Psoas muscle (tissue), 8 donors: Measurements from ENCODE around the gene RFPL1. TPM values are rescaled to one million over a fixed set of nuclear protein-coding genes. Genes with fewer than 3 reads are reported as not detected.

ENCODE experiments used
- ATAC-seq, 4 donors: fragments of 200-7000 bp; cut with Tn5 transposase; one replicate each; pipeline ENCODE4 v1.9.1; 2020; ENCODE audit warnings: moderate library complexity in 3 of 4, mild to moderate bottlenecking in 2 of 4
- DNase-seq, 2 donors: peaks; one replicate each; pipeline ENCODE4 v3.0.0-alpha.2; 2020
- H3K27ac ChIP-seq: fragments of 200-600 bp; one replicate; pipeline ENCODE4 v1.8.0; 2022
- H3K27me3 ChIP-seq, 3 donors: fragments of 200-600 bp in 1 of 3; one replicate each; pipeline versions ENCODE4 v1.6.1 to v1.8.0; 2013 to 2022; ENCODE audit warnings: low read length in 2 of 3, mild to moderate bottlenecking in 2 of 3, moderate library complexity in 1 of 3; ENCODE audit not compliant: insufficient read depth in 3 of 3
- H3K36me3 ChIP-seq, 2 donors: fragments of 200-600 bp in 1 of 2; one replicate each; pipeline versions ENCODE4 v1.6.1 to v1.8.0; 2013 to 2022; ENCODE audit warnings: low read depth in 1 of 2, mild to moderate bottlenecking in 1 of 2, moderate library complexity in 1 of 2; ENCODE audit not compliant: insufficient read depth in 1 of 2
- H3K4me1 ChIP-seq: fragments of 200-600 bp; one replicate; pipeline ENCODE4 v1.8.0; 2022
- H3K4me3 ChIP-seq: fragments of 200-600 bp; one replicate; pipeline ENCODE4 v1.8.0; 2022; ENCODE audit warnings: mild to moderate bottlenecking
- H3K9me3 ChIP-seq: fragments of 200-600 bp; one replicate; pipeline ENCODE4 v1.8.0; 2022
- CTCF ChIP-seq: fragments of 200-600 bp; IDR thresholded peaks from one replicate; pipeline ENCODE4 v1.8.0; 2022; ENCODE audit warnings: antibody characterized with exemption
- WGBS, 3 donors: extraction: QIAGEN DNeasy Blood & Tissue Kit; methylation state at CpG; one replicate each; pipeline versions ENCODE4 v1.1.6 to v1.1.7; 2013; 5-methylcytosine and 5-hydroxymethylcytosine counted together
- intact Hi-C, 2 donors: fragments of 100-400 bp; cut with DNase I; formaldehyde crosslinking; loops; one replicate each; pipeline versions ENCODE4 v1.11.0 to v1.14.2; 2022
- polyA plus RNA-seq, 3 donors: library from polyadenylated mRNA; stranded (reverse); fragments of 200-250 nt; gene quantifications; one replicate each; pipeline ENCODE4 v1.2.3, GENCODE V29; 2013
- total RNA-seq, 4 donors: library from RNA; stranded (reverse); fragmentation: NEBNext Ultra II Directional in 2 of 4; extraction: Animal tissue kit (Norgen Biotek cat#: 25700) in 2 of 4; gene quantifications; one replicate each; pipeline versions ENCODE4 v1.2.1 to v1.2.4, GENCODE V29; 2021 to 2023
- donor health status: healthy with polysubstance abuse.
- donor health status: DM: no; HTN: no; CAD: no; lungs with moderate emphysema.
- donor health status: Bipolar disorder and iron deficiency.
- donor health status: healthy.
- donor health status: DM: yes; HTN: yes; CAD: no.
- donor health status: DM: no; HTN: no; CAD: no.
- donor health status: DM: no; HTN: no; CAD: no.
- donor health status: DM: yes; HTN: yes; CAD: no.

RFPL1 gene
- total and polyA plus RNA-seq, 7 donors, result not detected

GRCh38 chr22:29470159-29470855 is 31.9 kb downstream of the RFPL1 start:
- DNase-seq (peak; percentile 52 to 82), ATAC-seq (peak in 3 of 4 donors; percentile 69 to 74 (median 69))
- Histone ChIP-seq H3K4me1 (peaks cover 4% of the 10 kb centered on the region), H3K36me3 (no peaks in the 10 kb centered on the region), H3K9me3 (no peaks in the 10 kb centered on the region), H3K4me3 (no peak overlapping the region), H3K27ac (no peak overlapping the region), H3K27me3 (peaks cover 0 to 55% (median 10%) of the 10 kb centered on the region in 3 donors)
- peak; percentile 55 for TF ChIP-seq CTCF
- 14 to 18% (median 17%) methylated on average over 51 to 54 of the region's 54 CpGs for WGBS, 3 donors
- intact Hi-C loops, result no loop called here

- intact Hi-C loops, result no loop called here
- Histone ChIP-seq H3K27ac (no peak overlapping the region), H3K4me1 (peaks cover 4% of the 10 kb centered on the region), H3K4me3 (no peak overlapping the region), H3K27me3 (peaks cover 0 to 70% (median 5%) of the 10 kb centered on the region in 3 donors), H3K36me3 (no peaks in the 10 kb centered on the region), H3K9me3 (no peaks in the 10 kb centered on the region)
- TF ChIP-seq CTCF, result no peak
- ATAC-seq, result no peak
- 28 to 36% (median 30%) methylated on average over 5 of the region's 5 CpGs for WGBS, 3 donors
- DNase-seq, result no peak
These were observed 34.6 kb downstream of the RFPL1 start for GRCh38 chr22:29473001-29473400.

GRCh38 chr22:29475550-29475949 is 37.2 kb downstream of the RFPL1 start:
- intact Hi-C loops, result no loop called here
- Histone ChIP-seq H3K4me3 (no peak overlapping the region), H3K4me1 (peaks cover 7% of the 10 kb centered on the region), H3K27ac (no peak overlapping the region), H3K36me3 (no peaks in the 10 kb centered on the region), H3K9me3 (no peaks in the 10 kb centered on the region), H3K27me3 (peaks cover 0 to 73% (median 20%) of the 10 kb centered on the region in 3 donors)
- no peak for ATAC-seq
- DNase-seq, result no peak
- no peak for TF ChIP-seq CTCF
- WGBS, 3 donors, result 78 to 85% (median 82%) methylated on average over 8 of the region's 8 CpGs

GRCh38 chr22:29476116-29476515 is 37.7 kb downstream of the RFPL1 start:
- no peak for TF ChIP-seq CTCF
- WGBS, 3 donors, result 51 to 55% (median 55%) methylated on average over 6 of the region's 6 CpGs
- ATAC-seq (no peak), DNase-seq (no peak)
- Histone ChIP-seq H3K4me1 (peaks cover 12% of the 10 kb centered on the region), H3K9me3 (no peaks in the 10 kb centered on the region), H3K4me3 (no peak overlapping the region), H3K36me3 (no peaks in the 10 kb centered on the region), H3K27ac (no peak overlapping the region), H3K27me3 (peaks cover 0 to 73% (median 25%) of the 10 kb centered on the region in 3 donors)
- intact Hi-C loops, result no loop called here
